ENCODE measurements around the gene IQCN. TPM values are rescaled to one million over a fixed set of nuclear protein-coding genes. Genes with fewer than 3 reads are reported as not detected.

IQCN gene
- total RNA-seq, 2 donors from 2014 or later: 0.52 to 1.5 TPM

DNA sequence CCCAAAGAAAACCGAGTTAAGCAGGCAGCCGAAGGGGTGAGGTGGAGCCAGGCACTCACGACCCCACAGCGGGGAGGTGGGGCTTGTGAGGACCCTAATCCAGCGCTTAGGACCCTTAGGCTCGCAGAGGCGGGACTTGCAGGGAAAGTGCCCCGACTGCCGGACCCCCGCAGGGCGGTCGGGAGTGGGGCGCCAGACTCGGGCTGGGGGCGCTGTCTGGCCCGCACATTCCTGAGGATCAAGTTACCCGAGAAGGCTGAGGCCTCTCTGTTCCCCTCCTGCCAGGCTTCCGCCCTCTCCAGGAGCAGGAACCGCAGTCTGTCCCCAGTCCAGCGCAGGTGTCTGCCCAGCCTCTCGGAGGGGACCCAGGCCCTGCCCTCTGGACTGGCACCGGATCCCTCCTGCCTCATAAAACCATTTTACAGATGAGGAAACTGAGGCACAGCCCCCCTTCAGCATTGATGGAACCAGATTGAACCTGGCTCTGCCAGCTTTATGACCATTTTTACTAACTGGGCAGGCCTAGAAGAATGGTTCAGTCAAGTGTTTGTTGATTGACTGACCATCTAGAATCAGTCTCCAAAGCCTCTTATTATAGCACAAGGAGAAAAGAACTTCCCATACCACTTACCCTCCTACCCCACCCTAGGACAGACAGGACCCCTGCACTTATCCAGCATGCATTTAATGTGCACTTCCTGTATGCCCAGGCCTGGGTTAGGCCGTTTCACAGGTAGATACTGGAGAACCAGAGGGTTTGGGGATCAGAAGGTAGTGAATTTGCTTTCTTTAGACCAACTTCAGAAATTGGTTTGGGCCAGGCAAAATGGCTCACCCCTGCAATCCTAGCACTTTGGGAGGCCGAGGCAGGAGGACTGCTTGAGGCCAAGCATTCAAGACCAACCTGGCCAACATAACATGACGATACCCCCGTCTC is 13.9 kb upstream of the IQCN start:
- DNase-seq (ENCODE audit: low spot score): no peak
- H3K27ac ChIP-seq: peak overlapping the region; percentile 35 to 52

GRCh38 chr19:18286973-18287635 is 12.9 kb upstream of the IQCN start:
- Histone ChIP-seq H3K36me3 (no peaks in the 10 kb centered on the region), H3K27me3 (no peaks in the 10 kb centered on the region), H3K4me3 (no peak overlapping the region), H3K9me3 (no peaks in the 10 kb centered on the region), H3K27ac (peak overlapping the region; percentile 35 to 73), H3K4me1 (peaks cover 0 to 35% of the 10 kb centered on the region in 2 donors)
- TF ChIP-seq, protein P1, sequence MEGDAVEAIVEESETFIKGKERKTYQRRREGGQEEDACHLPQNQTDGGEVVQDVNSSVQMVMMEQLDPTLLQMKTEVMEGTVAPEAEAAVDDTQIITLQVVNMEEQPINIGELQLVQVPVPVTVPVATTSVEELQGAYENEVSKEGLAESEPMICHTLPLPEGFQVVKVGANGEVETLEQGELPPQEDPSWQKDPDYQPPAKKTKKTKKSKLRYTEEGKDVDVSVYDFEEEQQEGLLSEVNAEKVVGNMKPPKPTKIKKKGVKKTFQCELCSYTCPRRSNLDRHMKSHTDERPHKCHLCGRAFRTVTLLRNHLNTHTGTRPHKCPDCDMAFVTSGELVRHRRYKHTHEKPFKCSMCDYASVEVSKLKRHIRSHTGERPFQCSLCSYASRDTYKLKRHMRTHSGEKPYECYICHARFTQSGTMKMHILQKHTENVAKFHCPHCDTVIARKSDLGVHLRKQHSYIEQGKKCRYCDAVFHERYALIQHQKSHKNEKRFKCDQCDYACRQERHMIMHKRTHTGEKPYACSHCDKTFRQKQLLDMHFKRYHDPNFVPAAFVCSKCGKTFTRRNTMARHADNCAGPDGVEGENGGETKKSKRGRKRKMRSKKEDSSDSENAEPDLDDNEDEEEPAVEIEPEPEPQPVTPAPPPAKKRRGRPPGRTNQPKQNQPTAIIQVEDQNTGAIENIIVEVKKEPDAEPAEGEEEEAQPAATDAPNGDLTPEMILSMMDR (IDR thresholded peaks at IDR 0.05): no peak
- no peak for DNase-seq (ENCODE audit: low spot score)

More for the DNA sequence above, 13.9 kb upstream of the IQCN start:
- H3K4me3 ChIP-seq: no peak overlapping the region
- peaks cover 0 to 31% of the 10 kb centered on the region in 2 donors for H3K4me1 ChIP-seq
- no peaks in the 10 kb centered on the region for H3K9me3 ChIP-seq
- H3K36me3 ChIP-seq: no peaks in the 10 kb centered on the region
- TF ChIP-seq, protein P1 (IDR thresholded peaks at IDR 0.05): no peak
- H3K27me3 ChIP-seq: no peaks in the 10 kb centered on the region

- H3K36me3 ChIP-seq: peaks cover 7% of the 10 kb centered on the region
- DNase-seq (ENCODE audit: low spot score): no peak
- H3K4me1 ChIP-seq: peaks cover 0 to 21% of the 10 kb centered on the region in 2 donors
- no peaks in the 10 kb centered on the region for H3K9me3 ChIP-seq
- TF ChIP-seq, protein P1 (IDR thresholded peaks at IDR 0.05): no peak
- H3K27me3 ChIP-seq: no peaks in the 10 kb centered on the region
- H3K4me3 ChIP-seq: no peak overlapping the region
- H3K27ac ChIP-seq: peak overlapping the region; percentile 39 to 73
Observed at GRCh38 chr19:18284712-18285360, 10.6 kb upstream of the IQCN start.

- H3K36me3 ChIP-seq: peaks cover 17% of the 10 kb centered on the region
- no peak overlapping the region for H3K4me3 ChIP-seq
- no peak for DNase-seq (ENCODE audit: low spot score)
- no peaks in the 10 kb centered on the region for H3K9me3 ChIP-seq
- H3K27me3 ChIP-seq: no peaks in the 10 kb centered on the region
- TF ChIP-seq, protein P1 (IDR thresholded peaks at IDR 0.05): no peak
- H3K27ac ChIP-seq: peak overlapping the region; percentile 97 to 98
- H3K4me1 ChIP-seq: peaks cover 0 to 31% of the 10 kb centered on the region in 2 donors
Observed at GRCh38 chr19:18283338-18283737, 9.1 kb upstream of the IQCN start.

DNA sequence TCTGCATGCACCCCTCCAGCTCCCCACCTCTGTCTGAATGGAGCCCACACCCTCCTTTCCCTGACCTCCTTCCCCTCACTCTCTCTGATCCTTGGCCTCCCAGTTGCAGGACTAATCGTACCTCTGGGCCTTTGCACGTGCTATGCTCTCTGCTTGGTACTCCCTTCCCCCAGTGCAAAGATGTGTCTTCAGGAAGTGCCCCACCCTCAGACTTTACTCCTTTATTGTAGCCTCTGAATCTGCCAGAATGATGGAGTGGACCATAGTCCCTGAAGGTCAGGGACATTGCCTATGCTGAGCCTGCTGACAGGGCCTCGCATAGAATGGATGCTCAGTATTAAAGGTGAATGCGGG is 8.5 kb upstream of the IQCN start:
- Histone ChIP-seq H3K27ac (peak overlapping the region; percentile 97 to 98), H3K9me3 (no peaks in the 10 kb centered on the region), H3K4me3 (peak overlapping the region in 1 of 2 donors; percentile 58), H3K27me3 (no peaks in the 10 kb centered on the region), H3K36me3 (peaks cover 23% of the 10 kb centered on the region), H3K4me1 (peaks cover 0 to 37% of the 10 kb centered on the region in 2 donors)
- no peak for DNase-seq (ENCODE audit: low spot score)
- TF ChIP-seq, protein P1 (IDR thresholded peaks at IDR 0.05): no peak
